Fibroblast of lung (primary cell): Measurements from ENCODE around the gene PIK3R6.

Experiments used
- CTCF ChIP-seq, 2 donors: IDR thresholded peaks in 1 of 2; conservative IDR thresholded peaks in 1 of 2; 1 replicate in 1 of 2; 2 replicates in 1 of 2; pipeline ENCODE4 v1.5.1; 2011 to 2012; ENCODE audit warnings: low read length in 2 of 2, control low read depth in 1 of 2, inconsistent platforms in 1 of 2, low read depth in 1 of 2, mild to moderate bottlenecking in 1 of 2
- EZH2 ChIP-seq: IDR thresholded peaks from 2 replicates; pipeline ENCODE4 v1.5.1; 2012; ENCODE audit warnings: low read length, control low read depth, mild to moderate bottlenecking; ENCODE audit errors: missing control alignments

GRCh38 chr17:8896087-8896486 is 28.6 kb upstream of the PIK3R6 start:
- TF ChIP-seq CTCF (conservative IDR thresholded peaks at IDR 0.05 in 1 of 2, IDR thresholded peaks at IDR 0.05 in 1 of 2; ENCODE audit: low read depth in 1 of 2, low read length in 2 of 2) (no peak), EZH2 (no peak)
